HEK293 (cell line): ENCODE measurements around the gene HOXC11.

ENCODE experiments used
- AEBP2 ChIP-seq: fragments of 450-650 bp; formaldehyde crosslinking; IDR thresholded peaks from 2 replicates; pipeline ENCODE4 v1.5.1; 2016; ENCODE audit warnings: missing biosample characterization, missing genetic modification characterization, borderline replicate concordance
- KLF1 ChIP-seq: fragments of 450-650 bp; formaldehyde crosslinking; IDR thresholded peaks from 2 replicates; pipeline ENCODE4 v1.5.1; 2016; ENCODE audit warnings: missing biosample characterization, missing genetic modification characterization
- KLF16 ChIP-seq: fragments of 450-650 bp; formaldehyde crosslinking; IDR thresholded peaks from 2 replicates; pipeline ENCODE4 v1.5.1; 2017; ENCODE audit warnings: missing biosample characterization, missing genetic modification characterization
- MEIS1 ChIP-seq: sonication (generic); formaldehyde crosslinking; IDR thresholded peaks from 2 replicates; pipeline ENCODE4 v1.8.1; 2022; ENCODE audit warnings: missing genetic modification reagents, mild to moderate bottlenecking, borderline replicate concordance
- OVOL3 ChIP-seq: fragments of 450-650 bp; formaldehyde crosslinking; IDR thresholded peaks from 2 replicates; pipeline ENCODE4 v1.5.1; 2016; ENCODE audit warnings: missing biosample characterization, missing genetic modification characterization
- PATZ1 ChIP-seq: fragments of 450-650 bp; formaldehyde crosslinking; IDR thresholded peaks from 2 replicates; pipeline ENCODE4 v1.5.1; 2016; ENCODE audit warnings: missing biosample characterization, missing genetic modification characterization
- PRDM1 ChIP-seq: fragments of 450-650 bp; formaldehyde crosslinking; IDR thresholded peaks from 2 replicates; pipeline ENCODE4; 2016; ENCODE audit warnings: missing biosample characterization, missing genetic modification characterization
- PRDM6 ChIP-seq: fragments of 450-650 bp; formaldehyde crosslinking; IDR thresholded peaks from 2 replicates; pipeline ENCODE4 v1.5.1; 2017; ENCODE audit warnings: missing biosample characterization, missing genetic modification characterization
- SALL2 ChIP-seq: fragments of 450-650 bp; formaldehyde crosslinking; IDR thresholded peaks from 2 replicates; pipeline ENCODE4 v1.5.0; 2017; ENCODE audit warnings: missing biosample characterization, mild to moderate bottlenecking, missing genetic modification characterization, borderline replicate concordance
- SETDB1 ChIP-seq: IDR thresholded peaks from one replicate; pipeline ENCODE4 v1.6.1; 2017; ENCODE audit warnings: mild to moderate bottlenecking, low read length, moderate library complexity, mixed read lengths; ENCODE audit not compliant: insufficient read length
- ZBTB20 ChIP-seq: fragments of 450-650 bp; formaldehyde crosslinking; IDR thresholded peaks from 2 replicates; pipeline ENCODE4 v1.5.1; 2016; ENCODE audit warnings: missing biosample characterization, missing genetic modification characterization
- ZBTB26 ChIP-seq: fragments of 450-650 bp; formaldehyde crosslinking; optimal IDR thresholded peaks from 2 replicates; pipeline ENCODE3; 2016; ENCODE audit warnings: missing biosample characterization, mild to moderate bottlenecking, missing genetic modification characterization
- ZNF114 ChIP-seq: fragments of 450-650 bp; formaldehyde crosslinking; IDR thresholded peaks from 2 replicates; pipeline ENCODE4 v1.5.0; 2017; ENCODE audit warnings: missing biosample characterization, missing genetic modification characterization
- ZNF132 ChIP-seq: fragments of 450-650 bp; formaldehyde crosslinking; IDR thresholded peaks from 2 replicates; pipeline ENCODE4 v1.5.1; 2017; ENCODE audit warnings: missing biosample characterization, missing genetic modification characterization, borderline replicate concordance
- ZNF155 ChIP-seq: fragments of 450-650 bp; formaldehyde crosslinking; IDR thresholded peaks from 2 replicates; pipeline ENCODE4 v1.5.1; 2016; ENCODE audit warnings: missing biosample characterization, missing genetic modification characterization
- ZNF157 ChIP-seq: fragments of 450-650 bp; formaldehyde crosslinking; IDR thresholded peaks from 2 replicates; pipeline ENCODE4 v1.5.1; 2016; ENCODE audit warnings: missing biosample characterization, missing genetic modification characterization
- ZNF16 ChIP-seq: fragments of 450-650 bp; formaldehyde crosslinking; IDR thresholded peaks from 2 replicates; pipeline ENCODE4 v1.5.1; 2016; ENCODE audit warnings: low read depth, missing biosample characterization, missing genetic modification characterization
- ZNF169 ChIP-seq: fragments of 450-650 bp; formaldehyde crosslinking; IDR thresholded peaks from 2 replicates; pipeline ENCODE4 v1.5.1; 2016; ENCODE audit warnings: missing biosample characterization, missing genetic modification characterization
- ZNF174 ChIP-seq: fragments of 450-650 bp; formaldehyde crosslinking; IDR thresholded peaks from 2 replicates; pipeline ENCODE4 v1.5.0; 2017; ENCODE audit warnings: missing biosample characterization, mild to moderate bottlenecking, missing genetic modification characterization
- ZNF23 ChIP-seq: fragments of 450-650 bp; formaldehyde crosslinking; IDR thresholded peaks from 2 replicates; pipeline ENCODE4 v1.5.1; 2016; ENCODE audit warnings: missing biosample characterization, missing genetic modification characterization, borderline replicate concordance
- ZNF274 ChIP-seq, 2 experiments: fragments of 200-500 bp in 1 of 2; fragments of 450-650 bp in 1 of 2; sonication (Bioruptor generic) in 1 of 2; formaldehyde crosslinking in 1 of 2; IDR thresholded peaks; 2 replicates each; pipeline versions ENCODE4 v1.5.1 to v1.6.1; 2014 to 2016; ENCODE audit warnings: borderline replicate concordance in 1 of 2, inconsistent platforms in 1 of 2, low read length in 1 of 2, missing biosample characterization in 1 of 2, missing genetic modification characterization in 1 of 2
- ZNF280C ChIP-seq: fragments of 450-650 bp; formaldehyde crosslinking; IDR thresholded peaks from 2 replicates; pipeline ENCODE4 v1.5.1; 2016; ENCODE audit warnings: missing biosample characterization, missing genetic modification characterization
- ZNF426 ChIP-seq: fragments of 450-650 bp; formaldehyde crosslinking; IDR thresholded peaks from 2 replicates; pipeline ENCODE4 v1.5.1; 2017; ENCODE audit warnings: missing biosample characterization, missing genetic modification characterization, mild to moderate bottlenecking, inconsistent platforms, moderate library complexity
- ZNF521 ChIP-seq: fragments of 450-650 bp; formaldehyde crosslinking; IDR thresholded peaks from 2 replicates; pipeline ENCODE4 v1.5.1; 2017; ENCODE audit warnings: missing biosample characterization, mild to moderate bottlenecking, missing genetic modification characterization
- ZNF544 ChIP-seq: fragments of 450-650 bp; formaldehyde crosslinking; IDR thresholded peaks from 2 replicates; pipeline ENCODE4 v1.5.0; 2017; ENCODE audit warnings: missing biosample characterization, missing genetic modification characterization
- ZNF624 ChIP-seq: fragments of 450-650 bp; formaldehyde crosslinking; IDR thresholded peaks from 2 replicates; pipeline ENCODE4 v1.5.1; 2017; ENCODE audit warnings: missing biosample characterization, missing genetic modification characterization
- ZNF645 ChIP-seq: fragments of 450-650 bp; formaldehyde crosslinking; IDR thresholded peaks from 2 replicates; pipeline ENCODE4; 2016; ENCODE audit warnings: missing biosample characterization, missing genetic modification characterization
- ZNF747 ChIP-seq: fragments of 450-650 bp; formaldehyde crosslinking; IDR thresholded peaks from 2 replicates; pipeline ENCODE4 v1.5.1; 2016; ENCODE audit warnings: missing biosample characterization, missing genetic modification characterization
- ZNF776 ChIP-seq: fragments of 450-650 bp; formaldehyde crosslinking; IDR thresholded peaks from 2 replicates; pipeline ENCODE4 v1.5.0; 2017; ENCODE audit warnings: missing biosample characterization, missing genetic modification characterization, borderline replicate concordance
- ZSCAN16 ChIP-seq: fragments of 450-650 bp; formaldehyde crosslinking; IDR thresholded peaks from 2 replicates; pipeline ENCODE4 v1.5.1; 2016; ENCODE audit warnings: missing biosample characterization, missing genetic modification characterization

The HOXC11 gene

GRCh38 chr12:54001283-54002187 is 28.6 kb downstream of the HOXC11 start (continued):
- TF ChIP-seq ZNF645, result no peak
- TF ChIP-seq ZNF23 (tag by site-specific recombination), result no peak
- no peak for TF ChIP-seq ZNF776
- no peak for TF ChIP-seq ZNF280C (tag by site-specific recombination)
- TF ChIP-seq ZBTB20, result peak; percentile 53
- TF ChIP-seq ZBTB26 (tag by site-specific recombination), result no peak
- TF ChIP-seq ZNF747, result no peak
- no peak for TF ChIP-seq ZNF544 (tag by site-specific recombination)
- TF ChIP-seq AEBP2 (tag by site-specific recombination), result no peak
- no peak for TF ChIP-seq ZNF114 (tag by site-specific recombination)
- TF ChIP-seq KLF16 (tag by site-specific recombination), result no peak
- no peak for TF ChIP-seq ZNF132 (tag by site-specific recombination)
- peak; percentile 71 for TF ChIP-seq PRDM1 (tag by site-specific recombination)
- no peak for TF ChIP-seq SALL2 (tag by site-specific recombination)
- TF ChIP-seq KLF1 (tag by site-specific recombination), result no peak
- no peak for TF ChIP-seq ZNF426
- no peak for TF ChIP-seq MEIS1 (CRISPR knock-in tag)
- no peak for TF ChIP-seq SETDB1
- no peak for TF ChIP-seq ZNF274 (IDR thresholded peaks at IDR 0.05; ENCODE audit: low read length)
- TF ChIP-seq ZNF274 (tag by site-specific recombination; IDR thresholded peaks at IDR 0.05; ENCODE audit: borderline replicate concordance), result no peak
- TF ChIP-seq ZNF157 (tag by site-specific recombination), result no peak
- TF ChIP-seq ZNF624 (tag by site-specific recombination), result no peak
- TF ChIP-seq ZNF155, result no peak
- no peak for TF ChIP-seq ZNF16 (tag by site-specific recombination)
- no peak for TF ChIP-seq ZNF174 (tag by site-specific recombination)
- TF ChIP-seq PATZ1 (tag by site-specific recombination), result peak; percentile 60; the same call in 1 of the 2 replicates
- peak; percentile 92 for TF ChIP-seq PRDM6 (tag by site-specific recombination)
- TF ChIP-seq OVOL3 (tag by site-specific recombination), result no peak
- TF ChIP-seq ZSCAN16 (tag by site-specific recombination), result no peak
- no peak for TF ChIP-seq ZNF169 (tag by site-specific recombination)
- no peak for TF ChIP-seq ZNF521 (tag by site-specific recombination)
